Measurements from ENCODE around the gene CXXC5.

- TF ChIP-seq CTCF (IDR thresholded peaks at IDR 0.05) (no peak), POLR2A (IDR thresholded peaks at IDR 0.05) (no peak), EP300 (IDR thresholded peaks at IDR 0.05) (no peak)
These were observed 17.3 kb upstream of the CXXC5 start for GRCh38 chr5:139630855-139631254.
